ENCODE measurements around the gene ECM2.

- TF ChIP-seq POLR2A (IDR thresholded peaks at IDR 0.05) (no peak), CTCF (IDR thresholded peaks at IDR 0.05) (no peak)
Measured at GRCh38 chr9:92467041-92467440, 68.7 kb downstream of the ECM2 start.

Data from Peyer's patch (tissue), 4 donors.